ENCODE measurements around the gene LMX1B. TPM values are rescaled to one million over a fixed set of nuclear protein-coding genes. Genes with fewer than 3 reads are reported as not detected.

The LMX1B gene
- polyA plus RNA-seq, 1 donor (not counting 4 experiments of a cell fraction or from before 2014, with no cell fraction given), result 0.24 TPM

- DNase-seq (ENCODE audit: low read depth, low spot score), result no peak
- H3K9me1 ChIP-seq (ENCODE audit: control insufficient read depth, extremely low read depth, insufficient read depth, low read length), result no peaks in the 10 kb centered on the region
- peaks cover 31% of the 10 kb centered on the region for H3K4me1 ChIP-seq (ENCODE audit: control insufficient read depth, extremely low read depth, insufficient read depth, low read length)
- no peak overlapping the region for H3K4me2 ChIP-seq (ENCODE audit: control insufficient read depth, extremely low read depth, insufficient read depth, low read depth, low read length)
- no peak overlapping the region for H2AFZ ChIP-seq (ENCODE audit: control insufficient read depth, low read length)
- H3K27me3 ChIP-seq (ENCODE audit: control insufficient read depth, extremely low read depth, insufficient read depth, low read length), result no peaks in the 10 kb centered on the region
- FAIRE-seq, result no peak
- dilution Hi-C loops (cut with MboI; ENCODE audit: extremely low pct_ligation_motif_present, low sequenced_read_pairs), result no loop called here
- H3K79me2 ChIP-seq (ENCODE audit: control insufficient read depth, insufficient read depth, low read length), result no peaks in the 10 kb centered on the region
- no peaks in the 10 kb centered on the region for H4K20me1 ChIP-seq (ENCODE audit: control insufficient read depth, extremely low read depth, insufficient read depth, low read length)
- TF ChIP-seq EZH2 (IDR thresholded peaks at IDR 0.05; ENCODE audit: low read length), result no peak
- TF ChIP-seq CTCF (optimal IDR thresholded peaks at IDR 0.05 in 1 of 3, IDR thresholded peaks at IDR 0.05 in 1 of 3, conservative IDR thresholded peaks at IDR 0.05 in 1 of 3; ENCODE audit: extremely low read depth in 1 of 3, insufficient read depth in 2 of 3, low read length in 3 of 3), result no peak
- no peak overlapping the region for H3K27ac ChIP-seq (ENCODE audit: control insufficient read depth, insufficient read depth, low read length)
- no peak overlapping the region for H3K4me3 ChIP-seq (ENCODE audit: control insufficient read depth in 2 of 3, extremely low read depth in 1 of 3, insufficient read depth in 2 of 3, low read depth in 1 of 3, low read length in 3 of 3)
- no peak overlapping the region for H3K9ac ChIP-seq (ENCODE audit: control insufficient read depth, extremely low read depth, insufficient read depth, low read length)
- no peaks in the 10 kb centered on the region for H3K36me3 ChIP-seq (ENCODE audit: control insufficient read depth in 2 of 2, extremely low read depth in 1 of 2, insufficient read depth in 2 of 2, low read length in 2 of 2)
- H3K9me3 ChIP-seq (ENCODE audit: control insufficient read depth, low read depth, low read length), result no peaks in the 10 kb centered on the region
Measured at GRCh38 chr9:126666155-126666803, 52.6 kb downstream of the LMX1B start.

GRCh38 chr9:126667190-126668055 lies 53.7 kb downstream of the LMX1B start:
- Histone ChIP-seq H4K20me1 (ENCODE audit: control insufficient read depth, extremely low read depth, insufficient read depth, low read length) (no peaks in the 10 kb centered on the region), H3K79me2 (ENCODE audit: control insufficient read depth, insufficient read depth, low read length) (no peaks in the 10 kb centered on the region), H3K9me3 (ENCODE audit: control insufficient read depth, low read depth, low read length) (no peaks in the 10 kb centered on the region), H3K4me3 (ENCODE audit: control insufficient read depth in 2 of 3, extremely low read depth in 1 of 3, insufficient read depth in 2 of 3, low read depth in 1 of 3, low read length in 3 of 3) (no peak overlapping the region), H2AFZ (ENCODE audit: control insufficient read depth, low read length) (no peak overlapping the region), H3K9ac (ENCODE audit: control insufficient read depth, extremely low read depth, insufficient read depth, low read length) (no peak overlapping the region), H3K27me3 (ENCODE audit: control insufficient read depth, extremely low read depth, insufficient read depth, low read length) (no peaks in the 10 kb centered on the region), H3K9me1 (ENCODE audit: control insufficient read depth, extremely low read depth, insufficient read depth, low read length) (no peaks in the 10 kb centered on the region), H3K36me3 (ENCODE audit: control insufficient read depth in 2 of 2, extremely low read depth in 1 of 2, insufficient read depth in 2 of 2, low read length in 2 of 2) (no peaks in the 10 kb centered on the region), H3K4me2 (ENCODE audit: control insufficient read depth, extremely low read depth, insufficient read depth, low read depth, low read length) (no peak overlapping the region), H3K27ac (ENCODE audit: control insufficient read depth, insufficient read depth, low read length) (no peak overlapping the region), H3K4me1 (ENCODE audit: control insufficient read depth, extremely low read depth, insufficient read depth, low read length) (peaks cover 20% of the 10 kb centered on the region)
- TF ChIP-seq EZH2 (IDR thresholded peaks at IDR 0.05; ENCODE audit: low read length) (no peak), CTCF (optimal IDR thresholded peaks at IDR 0.05 in 1 of 3, IDR thresholded peaks at IDR 0.05 in 1 of 3, conservative IDR thresholded peaks at IDR 0.05 in 1 of 3; ENCODE audit: extremely low read depth in 1 of 3, insufficient read depth in 2 of 3, low read length in 3 of 3) (no peak)
- dilution Hi-C loops (cut with MboI; ENCODE audit: extremely low pct_ligation_motif_present, low sequenced_read_pairs), result no loop called here
- DNase-seq (ENCODE audit: low read depth, low spot score) (no peak), FAIRE-seq (no peak)
